HepG2 (cell line): Measurements from ENCODE around the gene MAN2A2. TPM values are rescaled to one million over a fixed set of nuclear protein-coding genes. Genes with fewer than 3 reads are reported as not detected.

Experiments
- BATF2 ChIP-seq: sonication (generic); formaldehyde crosslinking; IDR thresholded peaks from 2 replicates; pipeline ENCODE4 v1.8.0; 2022; ENCODE audit warnings: mild to moderate bottlenecking, missing genetic modification reagents, moderate library complexity
- CEBPB ChIP-seq: IDR thresholded peaks from 2 replicates; pipeline ENCODE4 v1.6.1; 2011; ENCODE audit warnings: low read depth, low read length, improper control_type of control experiment, borderline replicate concordance
- CENPBD1 ChIP-seq: sonication (generic); formaldehyde crosslinking; IDR thresholded peaks from 2 replicates; pipeline ENCODE4 v1.8.0; 2022; ENCODE audit warnings: missing genetic modification reagents, low read depth, mild to moderate bottlenecking, borderline replicate concordance
- CENPT ChIP-seq: sonication (generic); formaldehyde crosslinking; IDR thresholded peaks from 2 replicates; pipeline ENCODE4 v1.8.0; 2022; ENCODE audit warnings: low read depth, mild to moderate bottlenecking, moderate library complexity, missing genetic modification reagents
- ELK4 ChIP-seq: sonication (generic); formaldehyde crosslinking; IDR thresholded peaks from 2 replicates; pipeline ENCODE4 v1.9.0; 2021; ENCODE audit warnings: missing genetic modification reagents, borderline replicate concordance
- ISX ChIP-seq: sonication (generic); formaldehyde crosslinking; conservative IDR thresholded peaks from 2 replicates; pipeline ENCODE4 v1.5.0; 2020; ENCODE audit warnings: missing genetic modification reagents
- MED13 ChIP-seq: sonication (generic); formaldehyde crosslinking; IDR thresholded peaks from 2 replicates; pipeline ENCODE4 v1.5.0; 2020; ENCODE audit warnings: missing genetic modification reagents
- NKX3-1 ChIP-seq: sonication (generic); formaldehyde crosslinking; IDR thresholded peaks from 2 replicates; pipeline ENCODE4 v1.5.0; 2020; ENCODE audit warnings: missing genetic modification reagents
- NR1H2 ChIP-seq: sonication (generic); formaldehyde crosslinking; IDR thresholded peaks from 2 replicates; pipeline ENCODE4 v1.8.1; 2022; ENCODE audit warnings: low read depth, missing genetic modification reagents, borderline replicate concordance
- PCBP2 ChIP-seq: fragments of 200-400 bp; formaldehyde crosslinking; optimal IDR thresholded peaks from 2 replicates; pipeline ENCODE3; 2018; ENCODE audit warnings: low read length, low read depth; ENCODE audit not compliant: poor library complexity, severe bottlenecking
- TCF7L2 ChIP-seq: IDR thresholded peaks from 2 replicates; pipeline ENCODE4 v1.6.1; 2011; ENCODE audit warnings: mild to moderate bottlenecking, low read depth, low read length, moderate library complexity
- ZBTB38 ChIP-seq: sonication (generic); formaldehyde crosslinking; IDR thresholded peaks from 2 replicates; pipeline ENCODE4 v1.5.1; 2020; ENCODE audit warnings: mild to moderate bottlenecking, missing genetic modification reagents
- ZHX1 ChIP-seq: sonication (generic); formaldehyde crosslinking; IDR thresholded peaks from 2 replicates; pipeline ENCODE4 v1.8.1; 2022; ENCODE audit warnings: low read depth, mild to moderate bottlenecking, missing genetic modification reagents
- ZNF280B ChIP-seq: sonication (generic); formaldehyde crosslinking; IDR thresholded peaks from 2 replicates; pipeline ENCODE4 v1.5.0; 2020; ENCODE audit warnings: missing genetic modification reagents, mild to moderate bottlenecking, borderline replicate concordance
- ZNF335 ChIP-seq: sonication (generic); formaldehyde crosslinking; IDR thresholded peaks from 2 replicates; pipeline ENCODE4 v1.4.0; 2020; ENCODE audit warnings: missing genetic modification reagents
- ZNF549 ChIP-seq: sonication (generic); formaldehyde crosslinking; IDR thresholded peaks from 2 replicates; pipeline ENCODE4 v1.5.0; 2020; ENCODE audit warnings: missing genetic modification reagents
- ZNF550 ChIP-seq: sonication (generic); formaldehyde crosslinking; IDR thresholded peaks from 2 replicates; pipeline ENCODE4 v1.4.0; 2020; ENCODE audit warnings: mild to moderate bottlenecking, missing genetic modification reagents, borderline replicate concordance
- ZNF574 ChIP-seq: sonication (generic); formaldehyde crosslinking; IDR thresholded peaks from 2 replicates; pipeline ENCODE4 v1.4.0; 2020; ENCODE audit warnings: missing genetic modification reagents
- ZNF703 ChIP-seq: sonication (generic); formaldehyde crosslinking; IDR thresholded peaks from 2 replicates; pipeline ENCODE4 v1.5.1; 2020; ENCODE audit warnings: missing genetic modification reagents, mild to moderate bottlenecking, moderate library complexity, borderline replicate concordance
- polyA plus RNA-seq, 8 experiments: library from polyadenylated mRNA; depleted of rRNA in 3 of 8; stranded (reverse) in 7 of 8; unstranded in 1 of 8; fragments of >200 nt; fragmentation: Illumina TruSeq in 4 of 8; extraction: Trizol in 4 of 8; gene quantifications; 2 replicates each; pipeline versions ENCODE4 v1.2.1 to v1.2.3, GENCODE V29; 2011 to 2016; ENCODE audit warnings: low read depth in 4 of 8, missing spikeins in 1 of 8, mixed read lengths in 1 of 8; ENCODE audit not compliant: insufficient read depth in 1 of 8
- total RNA-seq, 5 experiments: library from RNA; depleted of rRNA; stranded (reverse); fragments of >200 nt; fragmentation: Illumina TruSeq; extraction: Trizol; gene quantifications; 2 replicates each; pipeline ENCODE4 v1.2.3, GENCODE V29; 2016; ENCODE audit warnings: low read depth in 1 of 5

Gene MAN2A2
- total and polyA plus RNA-seq, 2 of the 13 experiments (the other 11 are each of a cell fraction or from before 2014, with no cell fraction given) = 17.5 to 51.5 TPM

GRCh38 chr15:90873998-90874605 is 29.0 kb upstream of the MAN2A2 start (continued):
- TF ChIP-seq CENPT (CRISPR knock-in tag) (0 out of 2 replicates have a peak, but pooled peaks have one; percentile 53), TCF7L2 (no peak), BATF2 (CRISPR knock-in tag) (peak; percentile 73; the same call in 1 of the 2 replicates), ZNF335 (CRISPR knock-in tag) (peak; percentile 86), CENPBD1 (no peak), ZHX1 (CRISPR knock-in tag) (peak; percentile 91), ELK4 (no peak), ZNF574 (CRISPR knock-in tag) (peak; percentile 93), ISX (CRISPR knock-in tag) (no peak), MED13 (CRISPR knock-in tag) (peak; percentile 66), NR1H2 (CRISPR knock-in tag) (peak; percentile 76; the same call in 1 of the 2 replicates), ZNF550 (CRISPR knock-in tag) (no peak), NKX3-1 (peak; percentile 78; the same call in 1 of the 2 replicates), ZNF549 (CRISPR knock-in tag) (no peak), ZBTB38 (CRISPR knock-in tag) (0 out of 2 replicates have a peak, but pooled peaks have one; percentile 62), ZNF280B (CRISPR knock-in tag) (no peak; the same call in 1 of the 2 replicates), CEBPB (peak; percentile 99), ZNF703 (CRISPR knock-in tag) (peak; percentile 98), PCBP2 (no peak)
